HG02642 (cell line): ENCODE data around the gene METRN.
"Not testable (repeated sequence)": the region's sequence is repeated elsewhere in the genome, so short reads cannot be mapped to it uniquely, and the experiment has no call there.

Experiments used
- ATAC-seq: cut with Tn5 transposase; IDR thresholded peaks from one replicate; pipeline ENCODE4 v1.9.1; 2021; ENCODE audit warnings: mild to moderate bottlenecking; ENCODE audit not compliant: unreplicated experiment, poor library complexity

Gene METRN

DNA sequence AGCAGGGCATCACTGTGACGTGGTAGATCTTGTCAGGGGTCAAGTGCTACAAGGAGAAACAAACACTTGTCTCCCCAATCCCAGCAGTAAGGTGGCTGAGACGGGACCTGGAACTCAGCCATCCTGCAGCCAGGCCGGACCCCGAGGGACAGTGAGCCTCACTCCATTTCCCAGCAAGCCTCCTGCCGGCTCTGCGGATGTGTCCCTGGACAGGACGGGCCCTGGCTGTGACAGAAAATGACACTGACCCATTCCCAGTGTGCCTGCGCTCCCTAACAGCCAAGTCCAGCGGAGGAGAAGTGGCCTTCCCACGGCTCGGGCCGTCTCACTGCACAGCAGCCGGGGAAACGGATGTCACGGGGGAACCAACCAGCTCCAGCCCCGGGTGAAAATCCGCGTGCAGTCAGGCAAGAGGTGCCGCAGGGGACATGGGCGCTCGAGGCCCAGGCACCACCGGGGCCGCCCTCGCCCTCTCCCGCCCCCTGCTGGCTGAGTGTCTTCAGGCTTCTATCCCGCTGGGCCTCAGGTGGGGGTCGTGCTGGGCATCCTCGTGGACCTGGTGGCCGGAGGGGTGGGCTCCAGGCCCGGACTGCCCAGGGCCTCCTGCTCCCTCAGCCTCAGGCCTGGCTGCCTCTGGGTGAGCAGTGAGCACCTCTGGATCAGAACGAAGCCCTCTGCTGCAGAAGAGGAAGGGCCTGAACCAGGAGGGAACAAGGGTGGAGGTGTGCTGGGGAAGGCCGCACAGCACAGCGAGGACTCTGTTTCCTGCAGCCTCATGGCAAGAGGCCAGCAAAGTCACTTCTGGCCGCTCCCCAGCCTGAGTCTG, 18.7 kb downstream of the METRN start:
- ATAC-seq = no peak

DNA sequence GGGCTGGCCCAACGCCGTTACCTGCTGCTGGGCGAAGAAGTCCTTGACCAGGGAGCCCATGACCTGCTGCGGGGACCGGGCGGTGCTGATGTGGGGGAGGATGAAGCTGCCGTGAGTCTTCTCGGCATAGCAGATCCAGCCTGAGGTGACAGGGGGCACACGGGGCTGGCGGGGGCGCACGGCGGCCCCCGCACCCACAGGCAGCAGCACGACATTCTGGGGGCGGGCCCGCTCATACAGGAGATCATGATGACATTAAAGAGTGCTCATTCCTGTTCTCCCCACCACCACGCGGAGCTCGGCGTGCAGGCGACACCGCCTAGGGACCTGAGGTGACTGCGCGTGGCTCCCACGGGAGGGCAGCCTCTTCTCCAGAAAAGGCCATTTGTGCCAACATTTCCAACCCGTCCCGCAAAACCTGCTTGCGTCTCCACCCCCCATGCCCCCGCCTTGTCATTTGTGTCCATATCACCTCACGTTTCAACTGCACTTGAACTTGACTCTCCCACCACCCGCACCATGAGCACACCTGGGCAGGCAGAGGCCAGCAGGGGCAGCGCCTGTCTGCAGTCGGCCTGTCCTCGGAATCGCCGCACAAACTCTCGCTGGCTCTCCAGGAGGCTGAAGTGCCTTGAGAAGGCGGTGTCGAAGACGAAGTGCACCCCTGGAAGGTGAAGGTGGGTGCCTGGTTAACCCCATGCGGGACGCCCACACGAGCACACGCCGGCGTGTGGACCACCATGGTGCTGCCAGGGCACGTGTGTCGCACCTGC, 19.5 kb downstream of the METRN start:
- ATAC-seq = no peak

DNA sequence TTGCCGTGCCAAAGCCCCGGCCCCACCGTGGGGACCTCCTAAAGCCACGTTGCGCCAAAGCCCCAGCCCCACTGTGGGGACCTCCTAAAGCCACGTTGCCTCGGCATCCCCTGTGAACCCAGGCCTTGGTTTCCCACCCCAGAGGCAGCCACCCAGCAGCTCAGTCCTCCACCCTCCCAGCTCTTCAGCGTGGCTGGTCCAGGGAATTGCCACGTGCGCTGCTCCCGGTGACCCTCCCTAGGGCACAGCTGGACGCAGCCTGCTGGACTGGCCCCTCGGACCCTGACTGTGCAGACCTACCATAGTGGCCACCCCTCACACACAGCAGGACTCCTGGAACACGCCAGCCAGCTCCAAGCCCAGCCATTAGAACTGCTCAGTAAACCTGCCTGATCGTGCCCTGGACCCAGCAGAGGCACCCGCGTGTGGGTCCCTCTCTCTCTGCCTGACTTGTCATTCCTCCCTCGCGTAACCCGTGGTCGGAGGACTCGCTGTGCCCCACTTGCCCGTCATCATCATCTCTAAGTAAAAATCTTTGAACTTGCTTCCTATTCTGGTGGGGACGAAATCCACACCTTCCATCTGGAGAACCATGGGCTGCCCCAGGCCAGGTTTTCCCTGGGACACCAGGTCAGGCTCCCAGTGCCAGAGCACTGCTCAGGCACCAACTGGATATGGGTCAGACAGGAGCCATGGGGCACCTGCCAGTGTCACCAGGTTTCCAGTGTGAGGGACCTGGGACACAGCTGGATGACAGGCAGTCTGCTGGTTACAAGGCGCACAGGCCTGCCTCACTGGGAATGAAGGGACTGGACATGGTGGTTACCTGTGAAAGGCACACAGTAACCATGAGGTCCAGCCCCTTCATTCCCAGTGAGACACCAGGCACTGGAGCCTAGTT, 20.3 kb downstream of the METRN start:
- ATAC-seq = no peak

DNA sequence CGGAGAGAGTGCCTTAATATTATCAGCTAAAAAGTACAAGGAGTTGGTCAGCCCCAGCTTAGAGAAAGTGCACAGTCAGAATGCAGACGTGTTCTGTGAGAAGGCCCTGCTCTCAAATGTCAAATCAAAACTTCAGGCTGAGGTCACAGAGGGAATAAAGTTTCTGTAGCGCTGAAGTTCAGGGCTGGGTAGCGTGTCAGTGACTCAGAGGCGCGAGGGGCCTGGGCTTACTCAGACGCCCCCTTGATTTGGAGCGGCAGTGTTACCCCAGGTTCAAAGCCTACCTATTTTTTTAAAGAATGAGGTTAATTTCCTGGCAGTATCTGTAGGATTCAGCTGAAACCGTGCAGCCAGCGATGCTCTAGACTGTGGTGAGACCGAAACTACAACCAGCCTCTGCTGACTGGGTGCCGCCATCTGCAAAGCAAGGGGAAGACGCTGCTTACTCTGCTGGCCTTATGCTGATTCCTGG, 21.1 kb downstream of the METRN start:
- no peak for ATAC-seq

DNA sequence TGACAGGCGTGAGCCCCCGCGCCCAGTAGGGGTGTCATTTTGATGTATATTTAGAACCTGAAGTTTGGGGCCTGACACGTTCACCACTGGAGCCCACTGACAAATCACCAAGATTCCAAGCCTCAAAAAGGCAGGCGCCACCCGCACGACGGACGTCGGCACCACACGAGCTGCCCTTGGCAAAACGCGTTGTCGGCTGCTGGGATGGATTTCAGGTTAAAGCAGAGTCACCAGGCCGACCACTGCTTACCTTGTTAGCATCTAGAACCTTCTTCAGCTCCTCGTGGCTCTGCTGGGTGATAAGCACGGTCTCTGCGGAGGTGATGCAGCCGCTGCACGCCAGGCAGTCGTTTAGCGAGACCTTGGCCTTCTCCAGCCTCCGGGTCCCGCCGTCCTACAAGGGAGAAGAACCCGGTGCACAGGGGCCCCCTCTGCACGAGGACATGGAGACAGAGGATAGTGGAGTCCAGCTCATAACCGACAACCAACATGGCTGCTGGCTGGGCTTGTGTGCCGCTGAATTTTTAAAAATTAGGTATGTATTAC, 22.1 kb downstream of the METRN start:
- no peak for ATAC-seq

DNA sequence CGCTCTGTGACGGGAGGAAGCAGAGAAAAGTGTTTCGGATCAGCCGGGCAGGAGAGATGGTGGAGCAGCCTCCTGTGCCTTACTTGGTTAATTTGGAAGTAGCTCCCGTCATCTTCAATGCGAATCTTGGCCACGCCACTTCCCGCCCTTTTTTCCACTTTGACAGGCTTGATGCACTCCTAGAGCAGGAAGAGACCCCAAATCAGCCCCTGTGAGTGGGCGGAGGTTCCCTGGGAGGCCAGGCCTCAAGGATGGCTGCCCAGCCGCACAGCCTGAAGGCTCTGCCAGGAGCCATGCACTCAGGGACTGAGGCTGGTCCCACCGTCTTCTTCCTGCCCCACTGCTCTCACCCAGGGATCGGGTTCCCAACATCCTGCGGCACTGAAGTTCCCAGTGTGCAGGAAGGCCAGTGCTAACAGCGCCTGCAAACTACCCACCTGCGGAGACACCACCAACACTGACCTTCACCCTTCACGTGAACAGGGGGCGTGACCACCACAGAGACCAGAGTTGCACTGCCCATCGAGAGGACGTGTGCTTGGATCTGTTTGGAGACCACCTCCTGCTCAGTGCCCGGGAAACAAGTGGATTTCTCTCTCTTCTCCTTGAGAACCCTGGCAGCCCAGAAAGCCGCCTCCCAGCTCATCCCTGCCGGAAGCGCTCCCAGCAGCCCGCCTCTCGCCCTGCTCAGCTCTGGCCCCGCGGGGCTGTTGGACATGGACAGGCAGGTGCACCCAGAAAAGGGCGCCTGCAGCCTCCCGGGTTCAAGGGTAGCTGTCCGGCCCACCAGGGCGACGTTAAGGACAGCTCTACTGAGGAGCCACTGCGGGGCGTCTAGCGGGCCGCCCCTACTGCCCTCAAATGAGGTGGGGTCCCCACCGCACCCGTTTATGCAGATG, 24.9 kb downstream of the METRN start:
- no peak for ATAC-seq

DNA sequence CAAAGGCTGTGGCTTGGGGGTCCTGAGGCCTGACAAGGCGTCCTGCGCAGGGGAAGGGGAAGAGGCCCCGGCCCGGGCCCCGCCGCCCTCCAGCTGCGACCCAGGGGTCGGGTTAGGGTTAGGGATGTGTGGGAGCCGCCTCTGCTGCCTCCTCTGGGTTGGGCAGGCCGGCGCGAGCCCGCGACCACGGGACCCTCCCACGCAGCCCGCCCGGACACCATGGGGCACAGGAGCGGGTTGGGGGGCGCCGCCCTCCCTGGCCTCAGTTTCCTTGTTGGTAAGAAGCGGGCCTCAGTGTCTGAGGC, 25.5 kb downstream of the METRN start:
- ATAC-seq = peak; percentile 12

DNA sequence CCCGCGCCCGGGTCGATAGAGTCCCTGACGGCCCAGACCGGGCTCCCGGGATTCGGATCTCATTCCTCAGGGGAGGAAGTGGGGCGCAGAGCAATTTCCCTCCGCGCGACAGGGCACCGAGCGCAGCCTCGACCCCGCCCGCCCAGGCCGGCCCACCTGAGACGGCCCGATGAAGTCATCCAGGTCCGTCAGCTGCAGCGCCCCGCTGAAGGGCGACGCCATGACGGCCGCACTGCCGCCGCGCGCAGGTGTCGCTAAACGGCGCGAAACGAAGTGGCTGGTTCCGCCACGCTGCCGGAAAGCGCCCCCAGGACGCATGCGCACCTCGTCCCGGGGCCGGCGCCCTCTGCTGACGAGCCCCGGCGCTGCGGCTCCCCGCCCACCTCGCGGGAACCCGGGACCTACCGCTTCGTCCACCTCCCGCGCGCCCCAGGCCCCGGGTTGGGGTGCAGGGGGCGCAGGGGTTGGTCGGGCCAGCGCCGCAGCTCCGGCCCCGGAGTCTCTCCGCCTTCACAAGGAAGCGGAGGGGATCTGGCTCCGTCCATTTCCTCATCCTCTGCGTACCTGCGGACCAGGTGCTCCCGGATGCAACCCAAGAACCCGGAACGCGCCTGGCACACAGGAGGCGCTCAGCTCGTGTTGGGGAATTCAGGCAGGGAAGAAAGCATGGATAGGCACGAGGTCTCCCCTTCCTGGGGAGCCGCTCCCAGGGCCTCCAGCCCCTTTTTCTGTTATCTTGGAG, 26.0 kb downstream of the METRN start, which contains the start of gene CIAO3:
CIAO3 (minus strand) TSS at position 234 of the 742 bp plus-strand sequence; CDS start at position 222, 12 bp downstream.
- ATAC-seq = peak; percentile 82

DNA sequence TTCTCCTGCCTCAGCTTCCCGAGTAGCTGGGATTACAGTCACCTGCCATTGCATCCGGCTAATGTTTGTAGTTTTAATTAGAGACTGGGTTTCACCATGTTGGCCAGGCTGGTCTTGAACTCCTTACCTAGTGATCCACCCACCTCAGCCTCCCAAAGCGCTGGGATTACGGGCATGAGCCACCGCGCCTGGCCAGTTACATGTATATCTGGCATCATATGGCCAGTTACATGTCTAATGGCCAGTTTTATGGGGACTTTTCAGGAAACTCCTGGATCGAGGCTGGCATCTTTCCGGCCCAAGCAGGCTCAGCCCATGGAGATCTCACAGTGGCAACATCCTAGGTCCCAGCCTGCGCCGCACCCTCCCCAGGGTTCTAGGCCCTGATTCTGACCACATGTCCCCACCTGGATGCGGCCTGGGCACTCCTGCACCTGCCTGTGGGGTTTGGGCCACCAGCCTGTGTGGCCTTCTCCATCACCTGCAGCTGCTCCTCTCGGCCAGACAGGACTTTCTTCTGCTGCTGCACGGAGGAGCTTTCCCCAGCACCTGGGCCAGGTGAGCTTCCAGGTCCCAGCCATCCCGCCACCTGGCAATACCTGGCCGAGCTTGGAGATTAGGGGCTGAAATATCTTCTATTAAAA, 27.2 kb downstream of the METRN start:
- no peak for ATAC-seq

DNA sequence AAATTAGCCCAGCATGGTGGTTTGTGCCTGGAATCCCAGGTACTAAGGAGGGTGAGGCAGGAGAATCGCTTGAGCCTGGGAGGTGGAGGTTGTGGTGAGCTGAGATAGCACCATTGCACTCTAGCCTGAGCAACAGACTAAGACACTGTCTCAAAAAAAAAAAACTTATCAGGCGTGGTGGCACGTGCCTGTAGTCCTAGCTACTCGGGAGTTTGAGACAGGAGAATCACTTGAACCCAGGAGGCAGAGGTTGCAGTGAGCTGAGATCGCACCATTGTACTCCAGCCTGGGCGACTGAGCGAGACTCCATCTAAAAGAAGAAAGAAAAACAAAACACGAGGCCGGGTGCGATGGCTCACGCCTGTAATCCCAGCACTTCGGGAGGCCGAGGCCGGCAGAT, 28.0 kb downstream of the METRN start:
- ATAC-seq = not testable (repeated sequence)

DNA sequence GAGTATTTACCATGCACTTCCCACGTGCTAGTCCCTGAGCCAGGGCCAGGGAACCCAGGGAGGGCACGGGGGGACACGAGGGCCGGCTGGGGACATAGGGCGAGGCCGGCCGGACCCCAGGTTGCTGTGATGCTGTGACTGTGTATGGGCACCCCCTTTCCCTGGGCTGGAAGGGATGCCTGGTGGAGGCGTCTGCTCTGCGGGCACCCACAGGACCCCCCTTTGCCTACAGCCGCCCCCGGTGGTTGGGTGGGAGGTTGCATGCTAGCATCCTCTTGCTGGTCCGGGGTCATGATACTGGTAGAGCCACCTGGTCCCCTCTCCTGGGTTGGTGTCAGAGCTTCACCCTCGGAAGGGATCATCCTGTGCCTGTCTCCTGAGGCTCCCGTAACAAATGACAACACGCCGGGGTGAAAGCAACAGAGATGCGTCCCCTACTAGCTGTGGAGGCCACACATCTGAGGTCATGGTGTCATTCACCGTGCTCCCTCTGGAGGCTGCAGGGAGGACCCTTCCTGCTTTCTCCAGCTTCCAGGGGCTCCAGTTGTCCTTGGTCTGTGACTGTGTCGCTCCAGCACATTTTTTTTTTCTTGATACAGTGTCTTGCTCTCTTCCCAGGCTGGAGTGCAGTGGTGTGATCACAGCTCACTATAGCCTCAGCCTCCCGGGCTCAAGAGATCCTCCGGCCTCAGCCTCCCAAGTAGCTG, 29.0 kb downstream of the METRN start:
- ATAC-seq = no peak

DNA sequence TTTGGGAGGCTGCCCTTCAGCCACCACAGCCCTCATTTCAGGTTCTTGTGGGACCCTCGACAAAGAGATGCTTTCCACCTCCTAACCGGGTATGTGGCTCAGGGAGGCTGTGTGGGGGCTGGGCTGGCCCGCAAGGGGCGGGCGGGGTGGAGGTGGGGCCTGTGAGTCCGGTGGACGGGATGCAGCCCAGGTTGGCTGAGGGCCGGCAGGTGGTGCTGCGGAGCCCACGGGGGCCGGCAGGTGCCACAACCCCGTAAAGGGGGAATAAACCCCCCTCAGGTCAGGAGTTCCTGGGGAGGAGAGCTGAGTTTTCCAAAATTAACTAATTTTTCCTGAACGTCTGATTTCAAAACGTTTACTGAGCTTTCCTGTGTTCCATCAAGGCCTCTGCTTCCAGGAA, 30.8 kb downstream of the METRN start:
- no peak for ATAC-seq

DNA sequence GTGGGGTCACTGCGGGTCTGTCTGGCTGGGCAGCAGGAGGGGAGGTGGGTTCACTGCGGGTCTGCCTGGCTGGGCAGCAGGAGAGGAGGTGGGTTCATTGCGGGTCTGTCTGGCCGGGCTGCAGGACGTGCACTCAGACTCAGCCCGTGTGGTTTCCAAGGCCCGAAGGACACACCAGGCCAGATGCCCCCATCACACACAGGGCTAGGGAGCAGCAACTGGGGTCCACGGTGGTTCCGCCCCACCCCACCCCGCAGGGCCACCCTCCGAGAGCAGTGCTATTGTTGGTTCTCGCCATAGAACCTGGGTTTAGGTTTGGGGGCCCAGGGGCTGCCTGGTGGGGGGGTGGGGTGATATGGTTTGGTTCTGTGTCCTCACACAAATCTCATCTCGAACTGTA, 31.7 kb downstream of the METRN start:
- no peak for ATAC-seq

DNA sequence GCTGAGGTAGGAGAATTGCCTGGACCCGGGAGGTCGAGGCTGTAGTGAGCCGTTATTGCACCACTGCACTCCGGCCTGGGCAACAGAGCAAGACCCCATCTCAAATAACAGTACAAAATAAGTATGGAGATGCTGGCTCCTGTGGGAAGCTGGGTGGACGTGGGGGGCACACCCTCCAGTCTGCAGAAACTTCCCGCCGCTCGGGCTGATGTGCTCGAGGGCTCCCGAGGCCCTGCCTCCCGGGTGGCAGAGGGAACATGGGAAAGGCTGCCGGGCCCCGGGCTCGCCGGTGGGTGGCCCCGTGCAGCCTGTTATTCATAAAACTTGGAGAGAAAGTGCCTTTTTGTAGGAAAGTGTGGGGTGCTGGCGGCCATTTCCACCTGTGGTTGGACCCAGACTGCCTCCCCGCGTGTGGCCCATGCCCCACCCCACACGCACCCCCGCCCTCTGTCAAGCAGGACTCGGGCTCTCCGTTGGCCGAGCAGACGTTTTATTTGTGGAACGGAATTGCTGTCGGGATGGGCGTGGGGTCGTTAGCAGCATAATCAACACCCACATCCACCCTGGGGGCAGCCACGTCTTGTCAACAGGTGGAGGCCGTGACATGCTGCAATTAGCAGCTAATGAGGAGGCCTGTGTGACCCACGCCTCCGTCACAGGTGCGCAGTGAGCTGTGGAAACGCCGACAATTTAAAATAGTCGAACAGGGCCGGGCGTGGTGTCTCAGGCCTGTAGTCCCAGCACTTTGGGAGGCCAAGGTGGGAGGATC, 33.2 kb downstream of the METRN start:
- no peak for ATAC-seq

DNA sequence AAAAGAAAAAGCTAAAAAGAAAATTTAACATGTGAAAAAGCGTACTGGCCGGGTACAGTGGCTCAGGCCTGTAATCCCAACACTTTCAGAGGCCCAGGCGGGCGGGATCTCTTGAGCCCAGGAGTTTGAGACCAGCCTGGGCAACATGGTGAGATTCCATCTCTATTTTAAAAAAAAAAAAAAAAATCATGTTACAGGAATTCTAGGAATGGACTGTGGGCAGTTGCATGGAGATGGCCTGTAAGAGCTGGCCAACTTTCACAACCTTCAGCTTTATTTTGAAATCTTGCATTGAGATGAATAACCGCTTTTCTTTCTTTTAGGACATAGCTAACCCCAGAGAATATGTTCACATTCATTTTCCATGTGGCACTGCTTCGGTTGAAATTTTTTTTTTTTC, 34.1 kb downstream of the METRN start:
- ATAC-seq = no peak

DNA sequence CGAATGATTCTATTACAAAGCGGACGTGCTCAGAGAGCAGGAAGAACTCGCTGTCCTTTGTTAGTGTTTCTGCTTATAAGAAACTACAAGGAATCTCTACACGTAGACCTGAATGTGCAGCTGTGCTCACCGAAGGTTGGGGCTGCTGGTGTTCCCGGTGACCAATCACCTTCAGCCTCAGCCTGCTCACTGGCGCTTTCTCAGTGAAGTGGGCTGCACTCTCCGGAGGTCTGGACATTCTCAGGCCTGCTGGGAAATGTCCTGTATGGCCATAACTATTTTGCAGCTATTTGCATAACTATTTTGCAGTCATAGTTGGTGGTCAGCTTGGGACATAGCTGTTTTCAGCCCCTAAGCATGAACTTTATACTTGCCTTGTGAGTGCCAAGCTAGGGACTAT, 35.6 kb downstream of the METRN start:
- no peak for ATAC-seq
